SK-N-SH (cell line): Measurements from ENCODE around the gene THSD4. TPM values are rescaled to one million over a fixed set of nuclear protein-coding genes. Genes with fewer than 3 reads are reported as not detected.

Source experiments
- CTCF ChIA-PET: fragments of 300-600, 350-600 bp; formaldehyde crosslinking; extraction: SDS; loops from one replicate; lab custom pipeline; 2021; lab: Yijun Ruan, JAX
- POLR2A ChIA-PET: fragments of 350-600 bp; sonication (Branson Sonifier 250); formaldehyde crosslinking; extraction: SDS; loops from one replicate; lab custom pipeline; 2020; ENCODE audit warnings: antibody characterized with exemption, inconsistent platforms; lab: Yijun Ruan, JAX
- DNase-seq: peaks from one replicate; pipeline ENCODE4 v3.0.0; 2012
- H2AFZ ChIP-seq: fragments of 200-600 bp; sonication (generic); 2 replicates; pipeline ENCODE4 v1.8.1; 2016; ENCODE audit warnings: antibody characterized with exemption, mild to moderate bottlenecking, low read depth
- H3F3A ChIP-seq: fragments of 200-600 bp; sonication (generic); replicated peaks from 2 replicates; pipeline ENCODE3; 2016; ENCODE audit warnings: antibody characterized with exemption, mild to moderate bottlenecking; ENCODE audit not compliant: insufficient read depth
- H3K27ac ChIP-seq, 2 experiments: fragments of 200-500 bp in 1 of 2; fragments of 200-600 bp in 1 of 2; sonication (Bioruptor generic) in 1 of 2; sonication (generic), shearing (Covaris generic) in 1 of 2; 2 replicates each; pipeline versions ENCODE4 v1.5.1 to v1.6.1; 2014 to 2016; ENCODE audit warnings: low read depth in 2 of 2, inconsistent platforms in 1 of 2, low read length in 1 of 2, mild to moderate bottlenecking in 1 of 2, mixed read lengths in 1 of 2
- H3K27me3 ChIP-seq: fragments of 200-600 bp; sonication (generic), shearing (Covaris generic); 2 replicates; pipeline ENCODE4 v1.6.1; 2016; ENCODE audit warnings: mixed run types; ENCODE audit not compliant: insufficient read depth
- H3K36me3 ChIP-seq, 2 experiments: fragments of 200-500 bp in 1 of 2; fragments of 200-600 bp in 1 of 2; sonication (Bioruptor generic) in 1 of 2; sonication (generic) in 1 of 2; replicated peaks in 1 of 2; 2 replicates each; pipeline versions ENCODE3 to v1.5.1; 2014 to 2016; ENCODE audit warnings: low read length in 1 of 2, mild to moderate bottlenecking in 1 of 2; ENCODE audit not compliant: insufficient read depth in 2 of 2, control insufficient read depth in 1 of 2
- H3K4me1 ChIP-seq, 2 experiments: fragments of 200-500 bp in 1 of 2; fragments of 200-600 bp in 1 of 2; sonication (Bioruptor generic) in 1 of 2; sonication (generic), shearing (Covaris generic) in 1 of 2; 2 replicates each; pipeline versions ENCODE4 v1.5.1 to v1.6.1; 2014 to 2016; ENCODE audit warnings: low read depth in 1 of 2, low read length in 1 of 2, mixed run types in 1 of 2; ENCODE audit not compliant: insufficient read depth in 2 of 2, control insufficient read depth in 1 of 2
- H3K4me2 ChIP-seq: fragments of 200-600 bp; sonication (generic), shearing (Covaris generic); 2 replicates; pipeline ENCODE4 v1.6.1; 2017; ENCODE audit warnings: mixed run types
- H3K4me3 ChIP-seq, 2 experiments: fragments of 200-500 bp in 1 of 2; fragments of 200-600 bp in 1 of 2; sonication (Bioruptor generic) in 1 of 2; sonication (generic), shearing (Covaris generic) in 1 of 2; 2 replicates each; pipeline versions ENCODE4 v1.5.1 to v1.8.1; 2014 to 2016; ENCODE audit warnings: low read depth in 2 of 2, inconsistent platforms in 1 of 2, low read length in 1 of 2, mild to moderate bottlenecking in 1 of 2, mixed read lengths in 1 of 2, moderate library complexity in 1 of 2
- H3K79me2 ChIP-seq: fragments of 200-600 bp; sonication (generic); 2 replicates; pipeline ENCODE4 v1.8.1; 2017; ENCODE audit warnings: mild to moderate bottlenecking; ENCODE audit not compliant: insufficient read depth
- H3K9ac ChIP-seq: fragments of 200-600 bp; sonication (generic); 2 replicates; pipeline ENCODE4 v1.6.1; 2017; ENCODE audit warnings: mixed run types
- H3K9me2 ChIP-seq: fragments of 200-600 bp; sonication (generic); 2 replicates; pipeline ENCODE4 v1.6.1; 2017; ENCODE audit warnings: mixed run types
- H3K9me3 ChIP-seq: fragments of 200-600 bp; sonication (generic); 2 replicates; pipeline ENCODE4 v1.6.1; 2017; ENCODE audit warnings: mixed run types, mild to moderate bottlenecking, moderate library complexity
- H4K20me1 ChIP-seq: fragments of 200-600 bp; sonication (generic); 2 replicates; pipeline ENCODE4 v1.6.1; 2017; ENCODE audit warnings: mild to moderate bottlenecking, mixed run types; ENCODE audit not compliant: insufficient read depth
- FOXM1 ChIP-seq: IDR thresholded peaks from 2 replicates; pipeline ENCODE4 v1.4.0; 2012; ENCODE audit warnings: low read depth, mild to moderate bottlenecking
- GABPA ChIP-seq: IDR thresholded peaks from 2 replicates; pipeline ENCODE4 v1.4.0; 2012; ENCODE audit warnings: low read depth, mild to moderate bottlenecking
- NRF1 ChIP-seq: IDR thresholded peaks from 2 replicates; pipeline ENCODE4 v1.6.1; 2012; ENCODE audit warnings: low read depth, mild to moderate bottlenecking, low read length
- PBX3 ChIP-seq: IDR thresholded peaks from 2 replicates; pipeline ENCODE4; 2012
- POLR2AphosphoS5 ChIP-seq: IDR thresholded peaks from 2 replicates; pipeline ENCODE4 v1.6.1; 2012; ENCODE audit warnings: low read depth, low read length
- RXRA ChIP-seq: IDR thresholded peaks from 2 replicates; pipeline ENCODE4 v1.4.0; 2012; ENCODE audit warnings: low read depth, mild to moderate bottlenecking, borderline replicate concordance
- SMC3 ChIP-seq: IDR thresholded peaks from 2 replicates; pipeline ENCODE4 v1.6.1; 2012; ENCODE audit warnings: low read depth, low read length, improper control_type of control experiment
- USF1 ChIP-seq: IDR thresholded peaks from 2 replicates; pipeline ENCODE4 v1.4.0; 2012; ENCODE audit warnings: low read depth, borderline replicate concordance
- WGBS: methylation state at CpG from one replicate; pipeline ENCODE4 v1.1.6; 2017; ENCODE audit warnings: low lambda C conversion rate; 5-methylcytosine and 5-hydroxymethylcytosine counted together
- polyA plus RNA-seq, 3 experiments: library from polyadenylated mRNA; depleted of rRNA; stranded (reverse); fragments of >200 nt; gene quantifications; 2 replicates each; pipeline ENCODE4 v1.2.3, GENCODE V29; 2012
- TF ChIP-seq, protein P1 (sequence below): IDR thresholded peaks from 2 replicates; pipeline ENCODE4 v1.4.0; 2012; ENCODE audit warnings: low read depth
- TF ChIP-seq, protein P2 (sequence below): fragments of 200-600 bp; sonication (generic); IDR thresholded peaks from 2 replicates; pipeline ENCODE4 v1.6.1; 2017; ENCODE audit warnings: antibody characterized with exemption, mild to moderate bottlenecking, moderate library complexity
- TF ChIP-seq, protein P3 (sequence below): fragments of 150-350 bp; IDR thresholded peaks from 2 replicates; pipeline ENCODE4 v1.6.1; 2016; ENCODE audit warnings: mild to moderate bottlenecking, low read depth, low read length

The THSD4 gene
- polyA plus RNA-seq, 1 of the 3 experiments (the other 2 are of a cell fraction), result 79.1 TPM

GRCh38 chr15:71761649-71762048 is 646.4 kb downstream of the THSD4 start (continued):
- TF ChIP-seq USF1, result no peak
- TF ChIP-seq, protein P1, sequence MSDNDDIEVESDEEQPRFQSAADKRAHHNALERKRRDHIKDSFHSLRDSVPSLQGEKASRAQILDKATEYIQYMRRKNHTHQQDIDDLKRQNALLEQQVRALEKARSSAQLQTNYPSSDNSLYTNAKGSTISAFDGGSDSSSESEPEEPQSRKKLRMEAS, result peak; percentile 78
- TF ChIP-seq, all 33 proteins: peak for 9

DNA sequence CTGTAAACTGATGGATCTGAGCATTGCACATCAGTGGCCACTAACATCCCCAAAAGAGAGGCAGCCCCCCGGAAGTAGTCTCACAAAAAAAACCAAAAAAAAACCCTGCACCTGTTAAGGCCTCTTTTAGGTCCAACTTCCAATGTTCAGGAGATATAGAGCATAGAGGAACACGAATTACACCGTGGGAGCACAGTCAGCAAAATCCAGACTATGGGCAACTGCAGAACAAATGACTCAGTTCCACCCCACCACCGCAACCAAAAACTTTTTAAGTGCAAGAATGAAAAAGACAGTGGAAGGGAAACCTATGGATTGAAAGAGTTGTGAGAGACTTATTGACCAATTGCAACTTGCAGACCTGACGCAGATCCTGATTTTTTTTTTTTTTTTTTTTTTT is 652.9 kb downstream of the THSD4 start:
- Histone ChIP-seq H3F3A (no peaks in the 10 kb centered on the region), H3K9me2 (no peaks in the 10 kb centered on the region), H3K27ac (no peak overlapping the region), H2AFZ (no peak overlapping the region), H3K4me3 (no peak overlapping the region), H3K9me3 (no peaks in the 10 kb centered on the region), H4K20me1 (no peaks in the 10 kb centered on the region), H3K79me2 (no peaks in the 10 kb centered on the region), H3K36me3 (peaks cover 6 to 23% of the 10 kb centered on the region in 2 experiments), H3K4me2 (no peak overlapping the region), H3K9ac (no peak overlapping the region), H3K27me3 (no peaks in the 10 kb centered on the region), H3K4me1 (no peaks in the 10 kb centered on the region)
- POLR2A ChIA-PET, result no interaction called here
- TF ChIP-seq POLR2AphosphoS5, result no peak
- TF ChIP-seq NRF1, result no peak
- no peak for TF ChIP-seq FOXM1
- TF ChIP-seq RXRA, result no peak
- TF ChIP-seq PBX3, result no peak
- TF ChIP-seq, protein P2, sequence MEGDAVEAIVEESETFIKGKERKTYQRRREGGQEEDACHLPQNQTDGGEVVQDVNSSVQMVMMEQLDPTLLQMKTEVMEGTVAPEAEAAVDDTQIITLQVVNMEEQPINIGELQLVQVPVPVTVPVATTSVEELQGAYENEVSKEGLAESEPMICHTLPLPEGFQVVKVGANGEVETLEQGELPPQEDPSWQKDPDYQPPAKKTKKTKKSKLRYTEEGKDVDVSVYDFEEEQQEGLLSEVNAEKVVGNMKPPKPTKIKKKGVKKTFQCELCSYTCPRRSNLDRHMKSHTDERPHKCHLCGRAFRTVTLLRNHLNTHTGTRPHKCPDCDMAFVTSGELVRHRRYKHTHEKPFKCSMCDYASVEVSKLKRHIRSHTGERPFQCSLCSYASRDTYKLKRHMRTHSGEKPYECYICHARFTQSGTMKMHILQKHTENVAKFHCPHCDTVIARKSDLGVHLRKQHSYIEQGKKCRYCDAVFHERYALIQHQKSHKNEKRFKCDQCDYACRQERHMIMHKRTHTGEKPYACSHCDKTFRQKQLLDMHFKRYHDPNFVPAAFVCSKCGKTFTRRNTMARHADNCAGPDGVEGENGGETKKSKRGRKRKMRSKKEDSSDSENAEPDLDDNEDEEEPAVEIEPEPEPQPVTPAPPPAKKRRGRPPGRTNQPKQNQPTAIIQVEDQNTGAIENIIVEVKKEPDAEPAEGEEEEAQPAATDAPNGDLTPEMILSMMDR, result no peak
- TF ChIP-seq, protein P3, sequence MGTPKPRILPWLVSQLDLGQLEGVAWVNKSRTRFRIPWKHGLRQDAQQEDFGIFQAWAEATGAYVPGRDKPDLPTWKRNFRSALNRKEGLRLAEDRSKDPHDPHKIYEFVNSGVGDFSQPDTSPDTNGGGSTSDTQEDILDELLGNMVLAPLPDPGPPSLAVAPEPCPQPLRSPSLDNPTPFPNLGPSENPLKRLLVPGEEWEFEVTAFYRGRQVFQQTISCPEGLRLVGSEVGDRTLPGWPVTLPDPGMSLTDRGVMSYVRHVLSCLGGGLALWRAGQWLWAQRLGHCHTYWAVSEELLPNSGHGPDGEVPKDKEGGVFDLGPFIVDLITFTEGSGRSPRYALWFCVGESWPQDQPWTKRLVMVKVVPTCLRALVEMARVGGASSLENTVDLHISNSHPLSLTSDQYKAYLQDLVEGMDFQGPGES, result no peak
- no peak for TF ChIP-seq GABPA
- TF ChIP-seq SMC3, result no peak
- CTCF ChIA-PET, result no interaction called here
- no peak for DNase-seq
- WGBS, result 87% methylated on average over 5 of the region's 5 CpGs
